Pancreas (tissue), 10 donors: ENCODE measurements around the gene RHNO1. TPM values are rescaled to one million over a fixed set of nuclear protein-coding genes. Genes with fewer than 3 reads are reported as not detected.
A peak's percentile ranks its signal among the peaks of the same experiment; 100 is the strongest.

ENCODE experiments used
- ATAC-seq, 4 donors: fragments of 200-7000 bp; cut with Tn5 transposase; one replicate each; pipeline versions ENCODE4 v1.8.0 to v1.9.1; 2020; ENCODE audit warnings: mild to moderate bottlenecking in 4 of 4, moderate library complexity in 4 of 4
- DNase-seq, 6 donors: peaks; one replicate each; pipeline ENCODE4 v3.0.0-alpha.2; 2020
- FAIRE-seq: peaks from 2 replicates; lab custom pipeline; 2012; peaks lifted over from hg19 to GRCh38; lab: Jason Lieb, UNC
- H3K27ac ChIP-seq, 4 donors: fragments of 200-600 bp; sonication (generic); 1 replicate in 3 of 4; 2 replicates in 1 of 4; pipeline versions ENCODE4 v1.5.0 to v1.8.0; 2020
- H3K27me3 ChIP-seq, 4 donors: fragments of 200-600 bp; one replicate each; pipeline ENCODE4 v1.8.0; 2021
- H3K36me3 ChIP-seq, 3 donors: fragments of 200-600 bp; sonication (generic) in 1 of 3; one replicate each; pipeline versions ENCODE4 v1.5.0 to v1.8.0; 2020 to 2021
- H3K4me1 ChIP-seq, 3 donors: fragments of 200-600 bp; one replicate each; pipeline ENCODE4 v1.8.0; 2021
- H3K4me3 ChIP-seq, 4 donors: fragments of 200-600 bp; sonication (generic) in 2 of 4; one replicate each; pipeline versions ENCODE4 v1.5.0 to v1.8.0; 2020 to 2021
- H3K9me3 ChIP-seq, 4 donors: fragments of 200-600 bp; one replicate each; pipeline ENCODE4 v1.8.0; 2021
- WGBS, 2 donors: extraction: QIAGEN DNeasy Blood & Tissue Kit; methylation state at CpG; one replicate each; pipeline ENCODE4 v1.1.7; 2013; 5-methylcytosine and 5-hydroxymethylcytosine counted together
- intact Hi-C, 3 donors: fragments of 100-400 bp; cut with DNase I; formaldehyde crosslinking; loops; one replicate each; pipeline versions ENCODE4 v1.11.1 to v1.14.2; 2022
- polyA plus RNA-seq, 2 donors: library from polyadenylated mRNA; stranded (reverse); fragments of 200-250 nt; gene quantifications; one replicate each; pipeline ENCODE4 v1.2.3, GENCODE V29; 2013
- total RNA-seq, 6 donors: library from RNA; stranded (reverse); fragmentation: NEBNext Ultra II Directional in 4 of 6; extraction: Animal tissue kit (Norgen Biotek cat#: 25700) in 4 of 6; gene quantifications; one replicate each; pipeline versions ENCODE4 v1.2.1 to v1.2.4, GENCODE V29; 2021 to 2023
- TF ChIP-seq, protein P1 (sequence below), 4 donors: fragments of 200-600 bp; sonication (generic) in 3 of 4; IDR thresholded peaks; one replicate each; pipeline versions ENCODE4 v1.5.0 to v1.8.0; 2021; ENCODE audit warnings: antibody characterized with exemption in 4 of 4
- donor health status: healthy with polysubstance abuse.
- donor health status: DM: no; HTN: no; CAD: no; lungs with moderate emphysema.
- donor health status: DM: no; HTN: no; CAD: no.
- donor health status: control.
- donor health status: control.
- donor health status: Bipolar disorder and iron deficiency.
- donor health status: DM: yes; HTN: yes; CAD: no.
- donor health status: DM: no; HTN: no; CAD: no.
- donor health status: DM: no; HTN: no; CAD: no.
- donor health status: DM: yes; HTN: yes; CAD: no.

The RHNO1 gene
- total and polyA plus RNA-seq, 8 donors, result 5.7 to 12.6 (median 8.0) TPM

DNA sequence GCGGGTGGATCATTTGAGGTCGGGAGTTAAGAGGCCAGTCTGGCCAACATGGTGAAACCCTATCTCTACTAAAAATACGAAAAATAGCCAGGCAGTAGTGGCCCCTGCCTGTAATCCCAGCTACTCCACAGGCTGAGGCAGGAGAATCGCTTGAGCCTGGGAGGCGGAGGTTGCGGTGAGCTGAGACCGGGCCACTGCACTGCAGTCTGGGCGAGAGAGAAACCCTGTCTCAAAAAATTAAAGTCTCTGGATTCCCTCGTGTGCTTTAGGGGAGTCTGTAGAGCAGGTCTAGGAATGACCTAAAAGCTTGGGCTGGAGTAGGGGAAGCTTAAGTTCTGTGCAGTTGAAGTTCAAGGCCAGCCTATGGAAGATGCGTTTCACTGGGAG lies 13.0 kb downstream of the RHNO1 start:
- Histone ChIP-seq H3K4me3 (peak overlapping the region; percentile 62 to 91 (median 65)), H3K9me3 (no peaks in the 10 kb centered on the region), H3K36me3 (no peaks in the 10 kb centered on the region), H3K4me1 (no peaks in the 10 kb centered on the region), H3K27me3 (no peaks in the 10 kb centered on the region), H3K27ac (peak overlapping the region; percentile 72 to 96 (median 86))
- ATAC-seq (no peak), DNase-seq (no peak), FAIRE-seq (no peak)
- intact Hi-C loops, result no loop called here
- 72 to 78% methylated on average over 10 of the region's 10 CpGs for WGBS, 2 donors
- TF ChIP-seq, protein P1, sequence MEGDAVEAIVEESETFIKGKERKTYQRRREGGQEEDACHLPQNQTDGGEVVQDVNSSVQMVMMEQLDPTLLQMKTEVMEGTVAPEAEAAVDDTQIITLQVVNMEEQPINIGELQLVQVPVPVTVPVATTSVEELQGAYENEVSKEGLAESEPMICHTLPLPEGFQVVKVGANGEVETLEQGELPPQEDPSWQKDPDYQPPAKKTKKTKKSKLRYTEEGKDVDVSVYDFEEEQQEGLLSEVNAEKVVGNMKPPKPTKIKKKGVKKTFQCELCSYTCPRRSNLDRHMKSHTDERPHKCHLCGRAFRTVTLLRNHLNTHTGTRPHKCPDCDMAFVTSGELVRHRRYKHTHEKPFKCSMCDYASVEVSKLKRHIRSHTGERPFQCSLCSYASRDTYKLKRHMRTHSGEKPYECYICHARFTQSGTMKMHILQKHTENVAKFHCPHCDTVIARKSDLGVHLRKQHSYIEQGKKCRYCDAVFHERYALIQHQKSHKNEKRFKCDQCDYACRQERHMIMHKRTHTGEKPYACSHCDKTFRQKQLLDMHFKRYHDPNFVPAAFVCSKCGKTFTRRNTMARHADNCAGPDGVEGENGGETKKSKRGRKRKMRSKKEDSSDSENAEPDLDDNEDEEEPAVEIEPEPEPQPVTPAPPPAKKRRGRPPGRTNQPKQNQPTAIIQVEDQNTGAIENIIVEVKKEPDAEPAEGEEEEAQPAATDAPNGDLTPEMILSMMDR (IDR thresholded peaks at IDR 0.05), result no peak

DNA sequence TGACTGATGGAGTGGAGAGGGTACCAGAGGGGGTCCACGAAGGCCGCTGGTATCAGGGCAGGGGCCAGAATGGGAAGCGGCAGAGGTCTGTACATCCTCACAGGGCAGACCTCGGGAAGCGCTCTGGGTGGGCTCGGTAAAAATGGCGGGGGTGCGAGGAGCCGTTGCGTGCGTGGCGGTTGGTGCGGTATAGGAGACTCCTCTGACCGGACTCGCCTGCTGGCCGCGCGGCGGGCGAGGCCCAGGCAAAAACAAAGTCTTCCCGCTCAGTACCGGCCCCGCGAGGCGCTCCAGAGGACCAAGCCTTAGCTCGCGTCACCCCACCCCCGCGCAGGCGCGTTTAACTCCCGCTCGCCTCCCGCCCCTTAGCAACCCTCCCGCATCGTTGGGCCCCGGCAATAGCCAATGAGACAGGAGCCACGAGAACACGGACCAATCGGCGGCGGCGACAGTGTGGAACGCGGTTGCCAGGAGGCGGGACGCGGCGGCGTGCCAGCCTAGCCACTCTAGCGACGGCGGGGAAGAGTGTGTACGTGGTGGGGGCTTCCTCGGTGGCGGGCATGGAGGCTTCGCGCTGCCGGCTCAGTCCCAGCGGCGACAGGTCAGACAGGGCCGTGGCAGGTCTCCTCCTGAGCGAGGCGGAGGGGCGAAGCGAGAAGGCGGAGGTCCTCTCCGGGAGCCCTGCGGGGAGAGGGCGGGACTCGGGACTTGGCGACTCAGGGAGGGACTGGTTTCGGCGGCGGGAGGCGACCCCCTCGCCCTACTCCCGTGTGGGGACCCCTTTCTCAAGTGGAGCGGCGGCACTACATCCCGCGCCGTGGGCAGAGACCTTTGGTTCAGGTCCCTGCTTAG lies 13.6 kb downstream of the RHNO1 start, which contains the start of gene TULP3:
TSS of gene TULP3 (plus strand) at position 504 of the 852 bp plus-strand sequence. CDS start at position 561, 57 bp downstream.
- peak within 1 kb of the TSS; percentile 62 to 91 (median 65) for H3K4me3 ChIP-seq
- 0 to 1% methylated on average over 80 to 83 of the region's 83 CpGs for WGBS, 2 donors
- peak within 1 kb of the TSS; percentile 72 to 96 (median 86) for H3K27ac ChIP-seq
- ATAC-seq (peak; percentile 97 to 99 (median 98)), FAIRE-seq (peak; percentile 32), DNase-seq (peak; percentile 98 to 100 (median 99))
- H3K36me3 ChIP-seq, result no peaks in the 10 kb centered on the region
- intact Hi-C loops, result no loop called here
- no peaks in the 10 kb centered on the region for H3K27me3 ChIP-seq
- H3K9me3 ChIP-seq, result no peaks in the 10 kb centered on the region
- no peaks in the 10 kb centered on the region for H3K4me1 ChIP-seq
- TF ChIP-seq, protein P1 (IDR thresholded peaks at IDR 0.05), result no peak

DNA sequence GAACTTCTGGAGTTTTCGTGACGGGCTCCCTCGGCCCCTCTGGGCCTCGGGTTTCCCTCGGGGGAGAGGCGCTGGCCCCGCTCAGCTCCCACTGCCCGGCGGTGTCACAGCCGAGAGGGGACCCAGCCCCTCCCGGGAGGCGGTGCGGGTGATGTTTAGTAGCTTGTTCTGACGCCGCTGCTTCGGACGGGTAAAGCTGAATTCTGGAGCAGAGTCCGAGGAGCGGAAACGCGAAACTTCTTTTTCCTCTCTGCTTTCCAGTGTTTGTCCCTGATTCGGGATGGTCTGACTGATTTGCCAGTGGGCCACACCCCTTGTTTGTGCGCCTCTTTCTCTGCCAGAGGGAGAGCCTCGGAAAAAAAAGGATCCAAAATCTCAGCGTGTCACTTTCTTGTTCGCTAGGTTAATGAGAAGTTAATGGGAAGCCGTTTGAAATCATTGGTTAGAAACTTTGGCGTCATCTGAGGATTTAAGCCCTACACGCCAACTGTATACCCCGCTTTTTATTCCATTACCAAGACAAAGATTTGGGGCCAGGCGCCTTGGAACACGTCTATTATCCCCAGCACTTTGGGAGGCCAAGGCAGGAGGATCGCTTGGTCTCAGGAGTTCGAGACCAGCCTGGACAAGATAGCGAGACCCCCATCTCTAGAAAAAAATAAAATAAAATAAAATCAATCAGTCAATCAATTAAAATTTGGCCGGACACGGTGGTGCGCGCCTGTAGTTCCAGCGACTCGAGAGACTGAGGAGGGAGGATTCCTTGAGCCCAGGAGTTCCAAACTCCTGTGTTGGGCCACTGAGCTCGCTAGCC lies 14.4 kb downstream of the RHNO1 start:
- intact Hi-C loops, result no loop called here
- WGBS, 2 donors, result 20% methylated on average over 42 of the region's 42 CpGs
- Histone ChIP-seq H3K36me3 (no peaks in the 10 kb centered on the region), H3K27ac (peak overlapping the region; percentile 72 to 96 (median 86)), H3K27me3 (no peaks in the 10 kb centered on the region), H3K4me3 (peak overlapping the region; percentile 62 to 91 (median 65)), H3K4me1 (no peaks in the 10 kb centered on the region), H3K9me3 (no peaks in the 10 kb centered on the region)
- DNase-seq (peak in 4 of 6 donors; percentile 36 to 63 (median 42)), ATAC-seq (peak; percentile 47 to 61 (median 54)), FAIRE-seq (no peak)
- TF ChIP-seq, protein P1 (IDR thresholded peaks at IDR 0.05), result no peak

DNA sequence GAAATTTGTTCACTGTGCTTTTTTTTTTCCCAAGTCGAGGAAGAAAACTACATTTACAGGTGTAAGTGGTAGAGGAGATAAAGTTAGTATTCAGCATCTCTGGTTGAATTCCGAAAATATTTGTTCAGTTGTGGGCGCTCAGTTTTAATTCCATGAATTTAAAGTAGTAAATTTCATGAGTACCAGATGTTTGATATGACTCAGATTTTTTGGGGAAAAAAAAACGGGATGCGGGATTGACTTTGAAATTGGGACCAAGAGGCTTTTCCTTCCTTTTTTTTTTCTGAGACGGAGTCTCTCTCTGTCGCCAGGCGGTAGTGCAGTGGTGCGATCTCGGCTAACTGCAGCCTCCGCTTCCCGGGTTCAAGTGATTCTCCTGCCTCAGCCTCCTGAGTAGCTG lies 15.2 kb downstream of the RHNO1 start:
- FAIRE-seq, result no peak
- Histone ChIP-seq H3K4me3 (no peak overlapping the region), H3K36me3 (no peaks in the 10 kb centered on the region), H3K9me3 (no peaks in the 10 kb centered on the region), H3K4me1 (no peaks in the 10 kb centered on the region), H3K27ac (no peak overlapping the region), H3K27me3 (no peaks in the 10 kb centered on the region)
- 79 to 81% methylated on average over 12 of the region's 12 CpGs for WGBS, 2 donors
- intact Hi-C loops, result no loop called here
- DNase-seq, result no peak
- TF ChIP-seq, protein P1 (IDR thresholded peaks at IDR 0.05), result no peak
- ATAC-seq, result no peak
